HCT116 (cell line): ENCODE data around the gene DCDC2. TPM values are rescaled to one million over a fixed set of nuclear protein-coding genes. Genes with fewer than 3 reads are reported as not detected.

Experiments
- ATAC-seq: fragments of 200-7000 bp; cut with Tn5 transposase; 2 replicates; pipeline ENCODE4 v1.9.1; 2020; ENCODE audit warnings: mild to moderate bottlenecking, moderate library complexity
- BruUV-seq: library from RNA; stranded (reverse); fragments of 400-500 nt; replicated peaks from 2 replicates; lab custom pipeline; 2021; lab: Mats Ljungman, UMichigan
- CTCF ChIA-PET: fragments of 300-600 bp; sonication (Branson Sonifier 250); formaldehyde crosslinking; loops from one replicate; lab custom pipeline; 2021; ENCODE audit warnings: antibody characterized with exemption; lab: Charles Lee
- POLR2A ChIA-PET: fragments of 300-600, 350-600 bp; sonication (Branson Sonifier 250); formaldehyde crosslinking; loops from one replicate; lab custom pipeline; 2021; ENCODE audit warnings: antibody characterized with exemption; lab: Charles Lee
- RAD21 ChIA-PET, 2 experiments: fragments of 300-600 bp; sonication (Branson Sonifier 250); formaldehyde crosslinking; loops; one replicate each; lab custom pipeline; 2023; ENCODE audit warnings: low total read pairs in 2 of 2; ENCODE audit not compliant: uncharacterized antibody in 2 of 2, unreplicated experiment in 2 of 2, low non-redundant PET in 1 of 2; lab: Charles Lee
- DNase-seq: peaks from one replicate; pipeline ENCODE4 v3.0.0-alpha.2; 2010; ENCODE audit warnings: low read depth, low spot score
- H2AFZ ChIP-seq: fragments of 200-600 bp; shearing (Covaris generic), sonication (generic); 2 replicates; pipeline ENCODE4 v1.6.1; 2017; ENCODE audit warnings: low read depth, mixed run types, mixed read lengths, antibody characterized with exemption, low read length; ENCODE audit not compliant: poor library complexity, severe bottlenecking
- H3K27ac ChIP-seq: 2 replicates; pipeline ENCODE4 v1.5.1; 2012; ENCODE audit warnings: low read depth, low read length
- H3K27me3 ChIP-seq: fragments of 200-600 bp; sonication (generic); 2 replicates; pipeline ENCODE4 v1.6.1; 2016; ENCODE audit warnings: mixed run types, low read length, mixed read lengths; ENCODE audit not compliant: insufficient read depth
- H3K36me3 ChIP-seq, 2 experiments: fragments of 200-500 bp in 1 of 2; fragments of 200-600 bp in 1 of 2; sonication (Bioruptor generic) in 1 of 2; sonication (generic) in 1 of 2; 2 replicates each; pipeline versions ENCODE4 v1.5.1 to v1.6.1; 2014 to 2016; ENCODE audit warnings: low read length in 2 of 2, inconsistent platforms in 1 of 2, mixed read lengths in 1 of 2, mixed run types in 1 of 2; ENCODE audit not compliant: insufficient read depth in 2 of 2, control insufficient read depth in 1 of 2
- H3K4me1 ChIP-seq, 2 experiments: fragments of 200-600 bp in 1 of 2; sonication (generic) in 1 of 2; 2 replicates each; pipeline versions ENCODE4 v1.5.1 to v1.6.1; 2012 to 2017; ENCODE audit warnings: low read length in 2 of 2, inconsistent platforms in 1 of 2, mild to moderate bottlenecking in 1 of 2, mixed read lengths in 1 of 2, mixed run types in 1 of 2, moderate library complexity in 1 of 2; ENCODE audit not compliant: insufficient read depth in 2 of 2, control insufficient read depth in 1 of 2
- H3K4me2 ChIP-seq: fragments of 200-600 bp; sonication (generic); 2 replicates; pipeline ENCODE4 v1.6.1; 2017; ENCODE audit warnings: mixed run types, low read length, mixed read lengths
- H3K4me3 ChIP-seq, 2 experiments: fragments of 200-600 bp in 1 of 2; sonication (generic) in 1 of 2; replicated peaks in 1 of 2; 2 replicates each; pipeline ENCODE4 v1.5.1; 2011 to 2016; ENCODE audit warnings: low read length in 2 of 2, control low read depth in 1 of 2, low read depth in 1 of 2, mild to moderate bottlenecking in 1 of 2, mixed read lengths in 1 of 2, mixed run types in 1 of 2
- H3K79me2 ChIP-seq: fragments of 200-600 bp; sonication (generic); 2 replicates; pipeline ENCODE4 v1.6.1; 2017; ENCODE audit warnings: mild to moderate bottlenecking, mixed run types, low read length, moderate library complexity, mixed read lengths; ENCODE audit not compliant: insufficient read depth
- H3K9ac ChIP-seq: fragments of 200-600 bp; sonication (generic); 2 replicates; pipeline ENCODE4 v1.6.1; 2016; ENCODE audit warnings: low read length, mixed read lengths
- H3K9me2 ChIP-seq: fragments of 200-600 bp; sonication (generic), shearing (Covaris generic); 2 replicates; pipeline ENCODE4 v1.6.1; 2017; ENCODE audit warnings: mixed run types, mild to moderate bottlenecking, moderate library complexity; ENCODE audit not compliant: insufficient read depth
- H3K9me3 ChIP-seq, 2 experiments: fragments of 200-500 bp in 1 of 2; fragments of 200-600 bp in 1 of 2; sonication (Bioruptor generic) in 1 of 2; sonication (generic) in 1 of 2; 2 replicates each; pipeline ENCODE4 v1.6.1; 2014 to 2017; ENCODE audit warnings: low read length in 2 of 2, mixed read lengths in 2 of 2, inconsistent platforms in 1 of 2, low read depth in 1 of 2, mild to moderate bottlenecking in 1 of 2, mixed run types in 1 of 2, moderate library complexity in 1 of 2; ENCODE audit not compliant: control insufficient read depth in 1 of 2, insufficient read depth in 1 of 2
- H4K20me1 ChIP-seq: fragments of 200-600 bp; sonication (generic), shearing (Covaris generic); 2 replicates; pipeline ENCODE4 v1.6.1; 2017; ENCODE audit warnings: mixed run types, mild to moderate bottlenecking, moderate library complexity; ENCODE audit not compliant: insufficient read depth
- ATF3 ChIP-seq: IDR thresholded peaks from 2 replicates; pipeline ENCODE4 v1.6.1; 2012
- CBX3 ChIP-seq: IDR thresholded peaks from 2 replicates; pipeline ENCODE4 v1.6.1; 2012; ENCODE audit warnings: low read depth
- CTCF ChIP-seq, 3 experiments: fragments of 200-600 bp in 1 of 3; sonication (generic) in 1 of 3; IDR thresholded peaks in 2 of 3; conservative IDR thresholded peaks in 1 of 3; 2 replicates each; pipeline ENCODE4 v1.5.1; 2012 to 2017; ENCODE audit warnings: low read depth in 2 of 3, low read length in 2 of 3, antibody characterized with exemption in 1 of 3, borderline replicate concordance in 1 of 3, control low read depth in 1 of 3, mild to moderate bottlenecking in 1 of 3, mixed read lengths in 1 of 3, mixed run types in 1 of 3, moderate library complexity in 1 of 3; ENCODE audit not compliant: insufficient read depth in 1 of 3
- EGR1 ChIP-seq: IDR thresholded peaks from 2 replicates; pipeline ENCODE4 v1.6.1; 2012; ENCODE audit warnings: low read depth
- ELF1 ChIP-seq: IDR thresholded peaks from 2 replicates; pipeline ENCODE4 v1.6.1; 2012; ENCODE audit warnings: low read depth, borderline replicate concordance
- EZH2 ChIP-seq: fragments of 200-600 bp; sonication (generic); IDR thresholded peaks from 2 replicates; pipeline ENCODE4 v1.6.1; 2017; ENCODE audit warnings: antibody characterized with exemption, mixed run types
- FOSL1 ChIP-seq: IDR thresholded peaks from 2 replicates; pipeline ENCODE4 v1.6.1; 2012; ENCODE audit warnings: low read depth
- JUND ChIP-seq: IDR thresholded peaks from 2 replicates; pipeline ENCODE4 v1.6.1; 2012
- MAX ChIP-seq: IDR thresholded peaks from 2 replicates; pipeline ENCODE4 v1.6.1; 2012
- POLR2A ChIP-seq: IDR thresholded peaks from 2 replicates; pipeline ENCODE4 v1.7.0; 2011; ENCODE audit warnings: borderline replicate concordance; ENCODE audit not compliant: insufficient read depth, insufficient read length; ENCODE audit errors: extremely low read depth
- POLR2AphosphoS5 ChIP-seq: IDR thresholded peaks from 2 replicates; pipeline ENCODE4 v1.6.1; 2011; ENCODE audit warnings: mild to moderate bottlenecking, low read depth, low read length, moderate library complexity
- RAD21 ChIP-seq: IDR thresholded peaks from 2 replicates; pipeline ENCODE4 v1.6.1; 2012; ENCODE audit warnings: low read depth, mild to moderate bottlenecking
- REST ChIP-seq: IDR thresholded peaks from 2 replicates; pipeline ENCODE4 v1.6.1; 2012; ENCODE audit warnings: low read depth
- SIN3A ChIP-seq: IDR thresholded peaks from 2 replicates; pipeline ENCODE4 v1.6.1; 2012; ENCODE audit warnings: low read depth
- SP1 ChIP-seq: IDR thresholded peaks from 2 replicates; pipeline ENCODE4 v1.6.1; 2012; ENCODE audit warnings: low read depth
- SRF ChIP-seq: IDR thresholded peaks from 2 replicates; pipeline ENCODE4 v1.6.1; 2012; ENCODE audit warnings: low read depth
- TCF7L2 ChIP-seq: IDR thresholded peaks from 2 replicates; pipeline ENCODE4 v1.7.0; 2011; ENCODE audit warnings: borderline replicate concordance, inconsistent platforms; ENCODE audit not compliant: insufficient read depth, insufficient read length; ENCODE audit errors: extremely low read depth
- YY1 ChIP-seq: IDR thresholded peaks from 2 replicates; pipeline ENCODE4 v1.6.1; 2011; ENCODE audit warnings: low read length, low read depth, moderate library complexity, mild to moderate bottlenecking; ENCODE audit not compliant: insufficient replicate concordance; ENCODE audit errors: extremely low read depth
- ZBTB33 ChIP-seq: IDR thresholded peaks from 2 replicates; pipeline ENCODE4 v1.6.1; 2011; ENCODE audit warnings: mild to moderate bottlenecking, low read length, moderate library complexity; ENCODE audit not compliant: insufficient replicate concordance; ENCODE audit errors: extremely low read depth
- ZNF274 ChIP-seq: fragments of 200-500 bp; sonication (Bioruptor generic); IDR thresholded peaks from 2 replicates; pipeline ENCODE4 v1.6.1; 2014; ENCODE audit warnings: mild to moderate bottlenecking, low read depth, low read length, inconsistent platforms
- intact Hi-C: fragments of 100-400 bp; cut with micrococcal nuclease; formaldehyde crosslinking; loops from 2 replicates; pipeline ENCODE4 v1.10.0; 2022
- total RNA-seq: library from RNA; stranded (reverse); gene quantifications from one replicate; pipeline ENCODE4 v1.2.1, GENCODE V29; 2021; ENCODE audit not compliant: unreplicated experiment

Gene DCDC2
- total RNA-seq, 1 experiment from 2014 or later = 0.17 TPM

- RAD21 ChIA-PET = no interaction called here
- Histone ChIP-seq H2AFZ (no peak overlapping the region), H3K4me3 (no peak overlapping the region), H3K27ac (no peak overlapping the region), H3K79me2 (no peaks in the 10 kb centered on the region)
- POLR2A ChIA-PET = no interaction called here
- intact Hi-C loops = no loop called here
- no peak for TF ChIP-seq JUND
- TF ChIP-seq POLR2A = no peak
- no peak for TF ChIP-seq SP1
- TF ChIP-seq TCF7L2 = no peak
- TF ChIP-seq EZH2 = no peak
- no peak for TF ChIP-seq ELF1
- no peak for TF ChIP-seq FOSL1
- TF ChIP-seq CTCF (IDR thresholded peaks at IDR 0.05 in 2 of 3, conservative IDR thresholded peaks at IDR 0.05 in 1 of 3; ENCODE audit: borderline replicate concordance in 1 of 3, insufficient read depth in 1 of 3, low read depth in 2 of 3, low read length in 2 of 3) = no peak
- TF ChIP-seq ZNF274 = no peak
- TF ChIP-seq SIN3A = no peak
- TF ChIP-seq CBX3 = no peak
- TF ChIP-seq POLR2AphosphoS5 = no peak
- no peak for TF ChIP-seq MAX
- no peak for TF ChIP-seq RAD21
- TF ChIP-seq REST = no peak
- TF ChIP-seq YY1 = no peak
- no peak for TF ChIP-seq SRF
- TF ChIP-seq ATF3 = no peak
- no peak for TF ChIP-seq ZBTB33
- no peak for TF ChIP-seq EGR1
- TF ChIP-seq, all 23 proteins: peak for 0
- H3K4me2 ChIP-seq = no peak overlapping the region
- H3K27me3 ChIP-seq = peaks cover 12% of the 10 kb centered on the region; the same call in 1 of the 2 replicates
- BruUV-seq = no TSS peak
- CTCF ChIA-PET = no interaction called here
- H3K9me2 ChIP-seq = no peaks in the 10 kb centered on the region
- no peaks in the 10 kb centered on the region for H4K20me1 ChIP-seq
- DNase-seq (no peak), ATAC-seq (no peak)
- no peaks in the 10 kb centered on the region for H3K4me1 ChIP-seq
- H3K9ac ChIP-seq = no peak overlapping the region
- no peaks in the 10 kb centered on the region for H3K36me3 ChIP-seq
- no peaks in the 10 kb centered on the region for H3K9me3 ChIP-seq
Observed at GRCh38 chr6:24227556-24227955, 130.3 kb downstream of the DCDC2 start.
